ENCODE measurements around the gene AMIGO3.
"Not testable (repeated sequence)": the region's sequence is repeated elsewhere in the genome, so short reads cannot be mapped to it uniquely, and the experiment has no call there.

Gene AMIGO3

DNA sequence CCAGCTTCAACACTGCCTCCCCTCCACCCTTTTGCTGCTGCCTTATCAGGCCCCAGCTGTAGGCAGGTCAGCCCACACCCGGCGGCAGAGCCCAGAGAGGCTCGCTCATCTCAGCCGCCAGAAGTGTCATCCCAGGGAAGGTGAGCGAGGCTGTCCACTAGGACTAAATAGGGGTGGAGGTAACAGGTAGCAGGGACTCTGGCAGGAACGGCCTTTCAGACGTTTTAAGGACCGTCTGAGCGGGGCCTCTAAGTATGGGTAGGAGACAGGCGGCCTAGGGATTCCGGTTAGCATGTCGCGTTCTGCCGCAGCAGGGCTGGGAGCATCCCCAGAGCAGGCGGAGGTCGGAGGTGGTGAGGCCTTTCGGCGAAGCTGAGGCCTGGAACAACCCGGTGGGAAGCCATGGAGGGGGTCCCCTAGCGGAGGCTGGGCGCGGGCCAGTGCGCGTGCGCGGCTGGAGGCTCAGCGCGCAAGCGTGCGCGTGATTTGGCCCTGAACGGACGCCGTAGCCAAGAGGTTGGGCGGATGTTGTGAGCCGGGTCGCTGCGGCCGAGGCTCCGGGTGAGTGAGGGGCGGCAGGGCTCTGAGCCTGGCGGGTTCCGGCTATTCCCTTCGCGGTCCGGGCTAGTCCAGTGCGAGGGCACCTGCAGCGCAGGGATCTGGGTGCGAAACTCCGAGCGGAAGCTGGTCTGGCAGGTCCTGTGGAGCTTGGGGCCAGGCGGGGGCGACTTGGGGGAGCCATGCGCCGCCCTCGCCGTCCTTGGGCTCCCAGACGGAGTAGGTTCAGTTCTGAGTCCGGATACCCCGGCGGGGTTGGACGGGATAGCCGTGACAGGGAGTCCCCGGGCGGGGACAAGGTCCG, 30.2 kb downstream of the AMIGO3 start, which contains the start of the genes MST1 and RNF123:
Gene MST1 (minus strand): TSS at position 429 of the 862 bp plus-strand sequence. CDS start 783 bp downstream, outside the sequence.
Gene RNF123 (plus strand): TSS at position 512 of the 862 bp plus-strand sequence. CDS start 1,609 bp downstream, outside the sequence.
- DNase-seq (ENCODE audit: low read depth): peak; percentile 89

DNA sequence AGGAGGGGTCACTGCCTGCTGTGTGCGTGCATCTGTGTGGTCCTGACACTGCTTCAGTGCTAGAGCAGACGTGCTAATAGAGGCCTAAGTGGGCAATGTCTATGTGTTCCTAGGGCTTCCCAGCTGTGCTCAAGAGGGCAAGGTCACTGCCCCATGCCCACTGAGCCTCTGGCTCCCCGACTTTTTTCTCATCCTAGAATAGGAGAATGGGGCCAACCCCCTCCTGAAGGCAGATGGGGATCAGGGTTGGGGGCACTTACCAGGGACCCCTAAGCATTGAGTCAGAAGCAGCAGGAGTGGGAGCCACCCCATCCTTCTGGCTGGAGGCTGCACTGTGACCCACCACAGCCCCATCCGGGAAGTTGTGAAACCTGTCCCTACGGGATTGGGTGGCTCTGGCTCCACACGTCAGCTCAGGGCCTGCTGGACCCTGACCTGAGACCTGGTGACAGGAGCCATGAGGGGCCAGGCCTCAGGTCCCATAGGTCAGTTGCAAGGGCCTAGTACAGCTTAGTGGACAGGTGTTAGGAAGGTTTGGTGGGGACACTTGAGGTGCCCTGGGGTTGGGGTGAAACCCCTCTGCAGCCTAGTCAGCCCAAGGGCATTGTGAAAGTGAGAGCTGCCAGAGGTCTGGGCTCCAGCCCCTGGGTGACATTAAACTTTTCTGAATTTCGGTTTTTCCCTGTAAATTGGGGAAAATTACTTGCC, 31.0 kb downstream of the AMIGO3 start:
- not testable (repeated sequence) for DNase-seq (ENCODE audit: low read depth)

DNA sequence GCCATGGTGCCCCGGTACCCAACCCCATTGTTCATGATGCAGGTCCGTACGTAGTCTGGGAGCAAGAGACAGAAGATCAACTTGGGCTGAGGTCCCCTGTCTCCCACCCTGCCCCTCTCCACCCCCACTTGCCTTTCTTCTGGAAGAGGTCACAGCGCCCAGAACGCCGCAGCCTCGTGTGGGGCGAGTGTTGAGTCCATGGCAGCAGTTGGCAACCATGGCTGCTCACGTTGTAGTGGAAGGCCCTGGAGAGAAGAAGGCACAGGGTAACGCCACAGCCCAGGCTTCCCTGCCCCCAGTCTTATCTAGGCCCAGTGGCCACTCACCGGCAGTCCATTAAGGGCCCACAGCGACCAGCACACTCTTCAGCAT, 32.1 kb downstream of the AMIGO3 start:
- not testable (repeated sequence) for DNase-seq (ENCODE audit: low read depth)

DNA sequence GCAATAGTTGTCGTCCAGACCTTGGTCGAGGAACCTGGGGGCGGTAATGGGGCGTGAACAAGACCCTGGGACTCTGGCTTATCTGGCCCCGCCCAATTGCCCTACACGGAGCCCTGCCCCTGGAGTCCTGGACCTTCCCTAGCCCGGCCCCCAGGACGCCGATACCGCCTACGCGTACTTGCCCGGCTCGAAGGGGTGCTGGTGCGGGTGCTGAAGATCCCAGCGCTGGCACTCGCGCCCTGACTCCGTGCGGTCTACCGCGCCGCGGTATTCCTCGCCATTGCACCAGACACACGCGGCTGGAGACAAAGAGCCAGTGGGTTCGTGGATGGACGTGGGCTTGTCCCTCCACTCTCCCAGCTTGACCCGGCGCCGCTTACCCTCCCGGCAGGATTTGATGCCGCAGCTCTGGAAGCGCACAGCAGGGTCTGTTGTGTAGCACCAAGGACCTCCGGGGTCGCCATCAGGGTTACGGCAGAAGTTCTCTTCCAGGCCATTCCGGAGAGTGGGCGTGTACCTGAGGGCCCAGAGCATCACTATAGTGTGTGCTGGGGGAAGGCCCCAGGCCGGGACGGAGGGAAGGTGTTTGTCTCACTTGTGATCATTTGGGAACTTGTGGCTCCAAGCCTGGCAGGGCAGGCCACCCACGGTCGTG, 32.6 kb downstream of the AMIGO3 start:
- peak; percentile 63 for DNase-seq (ENCODE audit: low read depth)

DNA sequence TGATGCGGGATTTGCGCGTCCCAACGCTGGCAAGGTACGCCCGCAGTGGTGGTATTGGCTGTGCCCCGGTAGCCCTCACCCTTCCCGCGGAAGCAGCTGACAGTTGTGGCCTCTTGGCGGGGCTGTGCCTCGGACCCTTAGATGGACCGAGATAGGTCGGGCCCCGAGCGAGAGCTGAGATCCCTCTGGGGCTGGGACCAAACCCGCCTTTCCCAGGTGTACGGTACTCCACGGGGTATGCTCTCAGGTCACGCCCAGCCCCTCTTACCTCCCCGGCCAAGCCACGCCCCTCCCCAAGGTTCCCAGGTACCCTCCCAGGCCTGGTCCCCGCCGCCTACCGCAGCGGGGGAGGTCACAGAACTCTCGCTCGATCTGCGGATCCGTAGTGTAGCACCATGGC, 33.1 kb downstream of the AMIGO3 start:
- not testable (repeated sequence) for DNase-seq (ENCODE audit: low read depth)

DNA sequence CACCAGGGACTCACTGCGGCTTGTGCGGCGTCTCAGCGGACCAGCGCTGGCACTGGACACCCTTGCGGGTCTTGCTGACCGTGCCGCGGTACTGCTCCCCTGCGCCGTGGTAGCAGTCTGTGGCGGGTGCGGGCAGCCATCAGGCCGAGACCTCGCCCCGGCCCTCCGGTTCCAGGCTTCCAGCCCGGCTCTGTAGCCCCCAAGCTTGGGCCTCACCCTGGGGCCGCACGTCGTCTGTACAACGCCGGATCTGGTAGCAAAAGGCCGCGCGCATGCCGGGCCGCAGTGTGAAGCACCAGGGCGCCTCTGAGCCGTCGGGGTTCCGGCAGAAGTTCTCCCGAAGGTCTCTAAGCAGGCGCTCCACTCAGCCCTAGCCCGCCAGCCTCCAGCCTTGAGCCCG, 33.6 kb downstream of the AMIGO3 start:
- not testable (repeated sequence) for DNase-seq (ENCODE audit: low read depth)

DNA sequence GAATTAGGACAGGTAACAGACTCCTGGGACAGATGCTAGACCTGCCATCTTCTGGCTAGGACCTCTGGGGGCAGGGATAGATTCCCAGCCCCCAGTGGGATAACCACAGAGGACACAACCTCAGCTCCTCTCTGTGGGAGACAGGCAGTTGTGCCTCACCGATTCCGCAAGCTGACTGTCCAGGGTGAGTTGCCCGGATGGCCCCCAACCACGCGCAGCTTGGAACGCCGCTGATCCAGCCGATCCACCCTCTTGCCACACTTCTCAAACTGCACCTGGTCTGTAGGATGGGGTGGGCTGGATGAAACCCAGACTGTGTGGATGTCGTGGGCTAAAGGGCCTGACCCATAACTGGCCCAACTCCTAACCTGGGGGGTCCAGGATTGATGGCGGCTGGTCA, 34.4 kb downstream of the AMIGO3 start:
- DNase-seq (ENCODE audit: low read depth): not testable (repeated sequence)

DNA sequence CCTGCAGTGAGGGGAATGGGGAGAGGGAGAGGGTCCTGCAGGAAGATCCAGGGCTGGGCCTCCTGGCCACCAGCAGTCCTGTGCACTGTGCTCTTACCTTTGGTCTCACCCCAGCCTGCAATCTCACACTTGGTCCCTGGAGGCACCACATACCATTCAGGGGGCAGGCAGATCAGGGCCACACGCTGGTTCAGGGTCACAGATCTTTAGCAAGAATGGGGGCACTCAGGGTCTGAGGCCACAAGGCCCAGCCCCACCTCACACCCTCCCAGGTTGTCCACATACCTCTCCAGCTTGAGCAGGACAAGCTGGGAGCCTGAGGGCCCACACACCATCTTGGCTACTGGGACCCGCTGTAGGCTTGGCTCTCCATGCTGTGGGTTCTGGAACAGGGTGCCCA, 35.0 kb downstream of the AMIGO3 start:
- not testable (repeated sequence) for DNase-seq (ENCODE audit: low read depth)

DNA sequence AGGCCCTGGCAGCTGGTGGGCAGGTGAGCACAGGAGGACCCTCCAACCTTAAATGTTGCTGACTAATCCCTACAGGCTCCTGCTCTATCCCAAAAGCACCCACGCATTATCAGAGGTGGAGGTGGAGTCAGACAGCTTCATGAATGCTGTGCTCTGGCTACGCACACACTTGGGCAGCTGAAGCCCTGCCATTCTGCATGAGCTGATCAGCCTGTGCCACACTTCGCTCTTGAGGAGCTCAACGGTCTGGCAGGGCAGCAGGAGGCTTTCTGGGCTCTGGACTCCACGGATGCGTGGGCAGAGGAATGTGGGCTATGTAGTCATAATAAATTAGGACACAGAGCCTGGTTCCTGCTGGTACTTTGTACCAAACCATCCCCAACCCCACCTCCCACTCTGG, 36.3 kb downstream of the AMIGO3 start:
- no peak for DNase-seq (ENCODE audit: low read depth)

DNA sequence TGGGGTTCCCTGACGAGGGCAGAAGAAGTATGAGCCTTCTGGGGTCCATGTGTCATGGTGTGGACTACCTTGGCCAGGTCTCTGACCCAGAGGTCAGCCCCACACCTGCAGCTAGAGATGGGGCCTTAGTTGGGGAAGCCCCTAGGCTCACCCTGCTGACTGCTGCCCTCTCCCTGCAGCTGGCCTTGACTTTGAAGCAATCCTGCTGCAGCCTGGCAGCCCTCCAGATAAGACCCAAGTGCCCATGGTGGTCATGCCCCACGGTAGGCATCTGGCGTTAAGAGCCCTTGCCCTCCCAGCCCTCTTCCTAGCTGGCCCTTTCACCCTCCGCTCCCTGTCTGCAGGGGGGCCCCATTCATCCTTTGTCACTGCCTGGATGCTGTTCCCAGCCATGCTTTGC, 37.9 kb downstream of the AMIGO3 start:
- no peak for DNase-seq (ENCODE audit: low read depth)

DNA sequence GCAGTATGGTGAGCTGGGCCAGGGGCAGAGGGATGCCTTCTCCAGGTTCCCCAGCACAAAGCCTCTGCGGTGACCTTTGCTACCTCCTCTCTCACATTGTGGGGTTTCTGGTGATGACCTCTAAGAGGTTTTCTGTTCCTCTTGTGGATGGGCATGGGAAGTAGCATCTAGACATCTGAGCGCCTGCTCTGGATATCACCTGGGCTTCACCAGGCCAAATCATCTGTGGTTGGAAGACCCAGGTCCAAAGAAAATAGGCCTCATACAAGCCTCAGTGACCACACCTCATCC, 38.3 kb downstream of the AMIGO3 start:
- DNase-seq (ENCODE audit: low read depth): no peak

DNA sequence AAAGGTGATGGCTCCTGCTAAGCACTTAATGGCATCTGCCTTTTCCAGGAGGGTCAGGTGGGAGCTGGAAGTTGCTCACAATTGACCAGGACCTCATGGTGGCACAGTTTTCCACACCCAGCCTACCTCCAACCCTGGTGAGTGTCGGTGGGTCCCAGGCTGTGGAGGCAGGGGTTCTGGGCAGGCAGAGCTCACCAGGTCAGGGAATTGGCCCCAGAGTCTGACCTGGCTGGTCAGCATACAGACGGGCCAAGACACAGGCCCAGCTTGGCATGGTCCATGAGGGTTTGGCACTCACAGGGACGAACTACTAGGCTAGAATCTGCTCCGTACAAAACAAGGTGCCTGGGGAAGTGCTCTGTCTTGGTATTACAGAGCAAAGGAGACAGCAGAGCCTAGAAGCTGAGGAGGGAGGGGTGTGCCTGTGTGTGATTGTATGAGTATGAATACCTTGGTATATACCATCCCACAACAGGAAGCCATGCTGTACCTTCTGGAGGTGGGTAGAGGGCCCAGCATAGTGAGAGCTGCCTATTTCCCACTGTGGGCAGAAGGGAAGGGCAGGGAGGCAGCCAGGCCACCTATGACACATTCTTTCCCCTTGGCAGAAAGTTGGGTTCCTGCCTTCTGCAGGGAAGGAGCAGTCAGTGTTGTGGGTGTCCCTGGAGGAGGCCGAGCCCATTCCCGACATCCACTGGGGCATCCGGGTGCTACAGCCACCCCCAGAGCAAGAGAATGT, 38.8 kb downstream of the AMIGO3 start:
- DNase-seq (ENCODE audit: low read depth): no peak

DNA sequence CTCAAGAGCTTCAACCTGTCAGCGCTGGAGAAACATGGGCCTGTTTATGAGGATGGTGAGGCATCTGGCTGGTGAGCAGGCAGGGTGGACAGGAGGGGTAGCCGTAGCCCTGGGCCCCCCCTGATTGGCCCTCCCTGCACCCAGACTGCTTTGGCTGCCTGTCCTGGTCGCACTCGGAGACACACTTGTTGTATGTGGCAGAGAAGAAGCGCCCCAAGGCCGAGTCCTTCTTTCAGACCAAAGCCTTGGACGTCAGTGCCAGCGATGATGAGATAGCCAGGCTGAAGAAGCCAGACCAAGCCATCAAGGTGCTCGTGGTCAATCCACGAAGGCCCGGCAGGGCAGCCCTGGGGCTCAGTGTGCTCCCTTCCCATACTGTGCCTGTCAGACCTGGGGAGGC, 43.6 kb downstream of the AMIGO3 start:
- DNase-seq (ENCODE audit: low read depth): no peak

DNA sequence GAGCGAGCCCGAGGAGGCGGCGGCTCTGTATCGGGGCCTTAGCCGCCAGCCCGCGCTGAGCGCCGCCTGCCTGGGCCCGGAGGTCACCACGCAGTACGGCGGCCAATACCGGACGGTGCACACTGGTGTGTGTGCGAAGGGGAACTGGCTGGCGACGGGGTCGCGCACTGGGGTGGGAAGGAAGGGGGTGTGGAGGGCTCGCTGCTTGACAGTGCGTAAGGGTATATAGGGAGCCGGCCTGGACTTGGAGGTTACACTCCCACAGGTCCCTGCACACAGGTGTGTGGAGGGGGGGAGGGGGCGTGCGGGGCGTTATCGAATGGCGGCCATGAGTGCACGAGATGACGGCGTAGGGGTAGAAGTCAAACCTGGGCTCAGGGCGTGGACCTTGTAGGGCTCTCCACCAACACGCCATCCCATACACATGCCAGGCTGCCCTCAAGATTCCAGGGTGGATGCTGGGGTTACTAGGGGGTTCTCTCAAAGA, 44.9 kb downstream of the AMIGO3 start:
- no peak for DNase-seq (ENCODE audit: low read depth)

DNA sequence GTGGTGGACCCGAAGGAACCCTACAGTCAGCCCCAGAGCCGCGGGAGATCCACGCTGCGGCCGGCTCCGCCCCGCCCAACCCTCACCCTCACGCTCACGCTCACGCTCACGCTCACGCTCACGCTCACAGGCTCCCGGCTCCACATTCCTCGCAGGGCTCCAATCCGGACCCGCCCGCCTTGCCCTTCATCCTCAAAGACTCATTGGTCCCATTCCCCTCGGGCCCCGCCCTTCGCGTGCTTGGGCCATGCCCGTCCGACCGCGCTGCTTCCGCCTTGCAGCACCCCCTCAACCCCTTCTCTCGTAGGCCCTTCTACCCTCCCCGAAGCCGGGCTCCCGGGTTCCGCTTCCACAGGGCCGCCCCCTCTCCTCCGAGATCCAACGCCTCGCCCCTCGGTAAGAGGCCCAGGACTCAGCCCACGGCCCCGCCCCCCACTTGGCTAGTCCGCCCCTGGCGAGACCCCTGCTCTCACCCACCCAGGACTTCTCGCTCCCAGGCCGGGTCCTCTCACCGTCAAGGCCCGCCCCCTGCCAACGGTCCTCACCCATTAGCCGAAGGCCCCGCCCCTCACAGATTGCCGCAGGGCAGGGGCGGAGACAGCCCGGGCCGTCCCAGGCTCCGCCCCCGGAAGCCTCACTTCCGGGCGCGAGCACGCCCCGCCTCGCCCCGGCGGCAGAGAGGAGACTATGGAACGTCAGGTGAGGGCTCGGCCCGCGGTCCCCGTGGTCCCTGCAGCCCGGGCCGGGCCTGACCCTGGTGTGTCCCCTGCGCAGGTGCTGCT, 45.6 kb downstream of the AMIGO3 start, which contains the start of gene APEH:
Gene APEH (plus strand): TSS at position 637 of the 782 bp plus-strand sequence. CDS start 51 bp downstream, at position 688.
- DNase-seq (ENCODE audit: low read depth): peak; percentile 98

DNA sequence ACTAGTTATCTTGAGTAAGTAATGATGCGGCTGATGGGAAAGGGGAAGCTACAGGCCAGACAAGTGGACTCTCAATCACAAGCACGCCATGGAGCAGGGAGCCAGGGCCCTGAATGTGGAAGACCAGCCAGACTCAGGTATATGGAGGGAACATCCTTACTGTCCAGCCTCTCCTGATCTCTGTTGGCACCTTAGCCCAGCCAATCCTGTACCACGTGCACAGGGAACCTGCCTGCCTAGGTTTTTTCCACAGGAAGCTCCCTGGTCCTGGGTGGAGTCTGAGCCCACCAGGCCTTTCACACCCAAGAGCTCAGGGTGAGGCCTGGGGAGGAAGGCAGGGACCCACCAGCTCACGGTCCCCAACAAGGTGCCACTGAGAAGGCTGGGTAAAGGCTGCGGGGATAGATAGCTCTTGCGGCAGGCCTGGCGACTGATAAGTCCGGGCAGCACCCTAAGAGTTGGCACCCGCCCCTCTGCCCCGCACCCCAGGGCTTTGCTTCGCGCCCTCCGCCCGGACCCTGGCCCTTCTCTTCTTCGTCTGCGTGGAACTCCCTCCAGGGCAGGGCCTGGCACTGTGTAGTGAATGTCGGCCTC, 46.3 kb downstream of the AMIGO3 start:
- no peak for DNase-seq (ENCODE audit: low read depth)

DNA sequence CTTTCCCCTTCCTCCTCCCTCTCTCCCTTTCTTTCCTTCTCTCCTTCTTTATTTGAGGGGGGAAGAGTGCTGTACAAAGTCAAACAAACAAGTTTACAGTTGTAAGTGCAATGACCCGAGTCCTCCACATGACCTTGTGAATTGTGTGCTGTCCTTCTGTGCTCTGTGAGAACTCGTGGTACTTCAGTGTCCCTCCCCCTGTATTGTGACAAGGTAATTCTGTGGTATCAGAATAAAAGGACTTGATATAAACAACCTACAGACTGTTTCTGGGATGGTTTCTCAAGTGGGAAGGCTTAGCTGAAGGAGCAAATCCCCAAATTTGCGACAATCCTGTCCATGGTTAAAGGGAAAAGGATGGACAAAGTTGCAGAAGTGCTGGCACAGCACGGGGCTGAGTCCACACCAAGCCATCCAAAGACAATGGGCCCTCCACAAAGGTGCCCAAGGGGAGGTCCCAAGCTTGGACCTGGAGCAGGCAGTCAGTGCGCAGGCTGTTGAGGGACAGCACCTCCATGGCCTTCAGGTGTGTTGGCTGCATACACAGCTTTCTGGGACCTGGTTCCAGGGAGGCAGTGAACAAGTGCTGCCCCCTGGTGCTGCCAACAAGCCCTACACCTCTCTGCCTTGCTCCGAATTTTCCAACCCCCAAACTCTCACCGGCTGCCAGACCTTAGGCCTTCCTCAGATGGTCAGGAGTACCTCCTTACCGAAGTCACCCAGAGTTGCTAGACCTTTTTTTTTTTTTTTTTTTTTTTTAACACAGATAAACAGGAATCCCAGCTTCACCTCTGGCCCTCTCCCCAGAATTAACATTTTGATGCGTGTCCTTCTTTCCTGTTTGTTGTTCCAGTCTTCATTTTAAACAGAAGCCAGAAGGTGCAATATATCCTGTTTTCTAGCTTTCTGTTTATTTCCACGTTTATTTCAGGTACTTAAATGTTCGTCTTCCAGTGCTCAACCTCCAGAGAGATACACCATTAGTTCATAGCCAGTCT, 47.9 kb downstream of the AMIGO3 start:
- peak; percentile 69 for DNase-seq (ENCODE audit: low read depth)

DNA sequence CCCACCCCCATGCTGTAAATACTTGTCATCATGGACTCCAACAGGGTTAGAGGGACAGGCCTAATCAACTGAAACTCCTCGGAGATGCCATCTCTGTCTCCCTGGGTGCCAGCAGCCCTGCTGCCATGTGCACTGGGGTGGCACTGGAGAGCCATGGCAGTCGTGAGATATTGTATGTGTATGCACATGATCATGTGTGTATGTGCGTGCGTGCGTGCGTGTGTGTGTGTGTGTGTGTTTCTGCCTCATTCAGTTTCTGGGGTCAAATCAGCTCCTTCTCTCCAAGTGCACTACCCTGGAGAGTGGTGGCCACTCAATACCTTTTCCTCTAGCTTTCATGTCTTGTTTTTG, 48.6 kb downstream of the AMIGO3 start:
- no peak for DNase-seq (ENCODE audit: low read depth)

DNA sequence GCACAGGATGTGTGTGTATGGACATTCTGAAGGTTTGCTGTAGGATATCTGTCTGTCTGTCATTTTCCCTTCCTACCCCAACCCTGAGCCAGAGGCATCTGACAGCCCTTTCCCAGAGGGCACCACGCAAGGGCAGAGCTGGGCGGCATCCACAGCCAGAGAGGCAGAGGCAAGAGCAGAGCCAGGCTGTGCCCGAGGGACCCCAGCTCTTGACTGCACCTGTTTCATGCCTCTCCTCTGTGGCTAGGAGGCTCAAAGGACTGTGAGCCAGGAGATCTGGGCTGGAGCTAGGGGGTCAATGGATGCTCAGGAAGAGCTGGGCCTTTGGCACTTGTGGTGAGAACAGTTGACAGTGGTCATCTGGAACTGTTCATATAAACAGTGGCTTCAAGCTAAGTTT, 50.1 kb downstream of the AMIGO3 start:
- no peak for DNase-seq (ENCODE audit: low read depth)

All from EH (cell line).